Measurements from ENCODE around the gene PRR12. TPM values are rescaled to one million over a fixed set of nuclear protein-coding genes. Genes with fewer than 3 reads are reported as not detected.

PRR12 gene
- polyA plus RNA-seq, 1 donor (not counting 4 experiments of a cell fraction or from before 2014, with no cell fraction given) = 0.35 TPM

GRCh38 chr19:49645592-49645991, 54.6 kb downstream of the PRR12 start:
- no peak overlapping the region for H2AFZ ChIP-seq (ENCODE audit: control insufficient read depth, low read length)
- H3K9me3 ChIP-seq (ENCODE audit: control insufficient read depth, low read depth, low read length) = no peaks in the 10 kb centered on the region
- no peak for DNase-seq (ENCODE audit: low read depth, low spot score)
- TF ChIP-seq EZH2 (IDR thresholded peaks at IDR 0.05; ENCODE audit: low read length) = no peak
- no peak for TF ChIP-seq CTCF (optimal IDR thresholded peaks at IDR 0.05 in 1 of 3, IDR thresholded peaks at IDR 0.05 in 1 of 3, conservative IDR thresholded peaks at IDR 0.05 in 1 of 3; ENCODE audit: extremely low read depth in 1 of 3, insufficient read depth in 2 of 3, low read length in 3 of 3)
- H3K27me3 ChIP-seq (ENCODE audit: control insufficient read depth, extremely low read depth, insufficient read depth, low read length) = no peaks in the 10 kb centered on the region
- FAIRE-seq = no peak
- H3K79me2 ChIP-seq (ENCODE audit: control insufficient read depth, insufficient read depth, low read length) = peaks cover 72% of the 10 kb centered on the region
- peaks cover 6% of the 10 kb centered on the region for H4K20me1 ChIP-seq (ENCODE audit: control insufficient read depth, extremely low read depth, insufficient read depth, low read length)
- peaks cover 27 to 28% of the 10 kb centered on the region in 2 experiments for H3K36me3 ChIP-seq (ENCODE audit: control insufficient read depth in 2 of 2, extremely low read depth in 1 of 2, insufficient read depth in 2 of 2, low read length in 2 of 2)
- no peak overlapping the region for H3K4me2 ChIP-seq (ENCODE audit: control insufficient read depth, extremely low read depth, insufficient read depth, low read depth, low read length)
- no peak overlapping the region for H3K4me3 ChIP-seq (ENCODE audit: control insufficient read depth in 2 of 3, extremely low read depth in 1 of 3, insufficient read depth in 2 of 3, low read depth in 1 of 3, low read length in 3 of 3)
- no peak overlapping the region for H3K9ac ChIP-seq (ENCODE audit: control insufficient read depth, extremely low read depth, insufficient read depth, low read length)
- dilution Hi-C loops (cut with MboI; ENCODE audit: extremely low pct_ligation_motif_present, low sequenced_read_pairs) = no loop called here
- peaks cover 17% of the 10 kb centered on the region for H3K4me1 ChIP-seq (ENCODE audit: control insufficient read depth, extremely low read depth, insufficient read depth, low read length)
- no peak overlapping the region for H3K27ac ChIP-seq (ENCODE audit: control insufficient read depth, insufficient read depth, low read length)
- H3K9me1 ChIP-seq (ENCODE audit: control insufficient read depth, extremely low read depth, insufficient read depth, low read length) = no peaks in the 10 kb centered on the region

- Histone ChIP-seq H3K4me2 (ENCODE audit: control insufficient read depth, extremely low read depth, insufficient read depth, low read depth, low read length) (no peak overlapping the region), H3K9ac (ENCODE audit: control insufficient read depth, extremely low read depth, insufficient read depth, low read length) (no peak overlapping the region), H3K36me3 (ENCODE audit: control insufficient read depth in 2 of 2, extremely low read depth in 1 of 2, insufficient read depth in 2 of 2, low read length in 2 of 2) (peaks cover 27 to 28% of the 10 kb centered on the region in 2 experiments), H3K27me3 (ENCODE audit: control insufficient read depth, extremely low read depth, insufficient read depth, low read length) (no peaks in the 10 kb centered on the region), H3K27ac (ENCODE audit: control insufficient read depth, insufficient read depth, low read length) (no peak overlapping the region), H3K4me1 (ENCODE audit: control insufficient read depth, extremely low read depth, insufficient read depth, low read length) (peaks cover 15% of the 10 kb centered on the region), H3K9me3 (ENCODE audit: control insufficient read depth, low read depth, low read length) (no peaks in the 10 kb centered on the region), H3K9me1 (ENCODE audit: control insufficient read depth, extremely low read depth, insufficient read depth, low read length) (no peaks in the 10 kb centered on the region), H3K4me3 (ENCODE audit: control insufficient read depth in 2 of 3, extremely low read depth in 1 of 3, insufficient read depth in 2 of 3, low read depth in 1 of 3, low read length in 3 of 3) (no peak overlapping the region), H4K20me1 (ENCODE audit: control insufficient read depth, extremely low read depth, insufficient read depth, low read length) (peaks cover 6% of the 10 kb centered on the region), H2AFZ (ENCODE audit: control insufficient read depth, low read length) (no peak overlapping the region), H3K79me2 (ENCODE audit: control insufficient read depth, insufficient read depth, low read length) (peaks cover 73% of the 10 kb centered on the region)
- dilution Hi-C loops (cut with MboI; ENCODE audit: extremely low pct_ligation_motif_present, low sequenced_read_pairs) = no loop called here
- FAIRE-seq = no peak
- DNase-seq (ENCODE audit: low read depth, low spot score) = no peak
- TF ChIP-seq EZH2 (IDR thresholded peaks at IDR 0.05; ENCODE audit: low read length) (no peak), CTCF (optimal IDR thresholded peaks at IDR 0.05 in 1 of 3, IDR thresholded peaks at IDR 0.05 in 1 of 3, conservative IDR thresholded peaks at IDR 0.05 in 1 of 3; ENCODE audit: extremely low read depth in 1 of 3, insufficient read depth in 2 of 3, low read length in 3 of 3) (no peak)
Measured at GRCh38 chr19:49645995-49646394, 55.0 kb downstream of the PRR12 start.

All from keratinocyte (primary cell).